ENCODE results near the gene KRT86.

GRCh38 chr12:52338241-52338960, 64.0 kb downstream of the KRT86 start:
- TF ChIP-seq CTCF (IDR thresholded peaks at IDR 0.05) (no peak), POLR2A (IDR thresholded peaks at IDR 0.05) (no peak)
